Activated CD8-positive, alpha-beta memory T cell treated with anti-CD3 and anti-CD28 coated beads, Interleukin-2, amount 50 U/mL, for 24 hours (primary cell): ENCODE data around the gene SMCO2.

Source experiments
- DNase-seq: peaks from one replicate; pipeline ENCODE4 v3.0.0-alpha.2; 2020; ENCODE audit errors: extremely low read depth

The SMCO2 gene

DNA sequence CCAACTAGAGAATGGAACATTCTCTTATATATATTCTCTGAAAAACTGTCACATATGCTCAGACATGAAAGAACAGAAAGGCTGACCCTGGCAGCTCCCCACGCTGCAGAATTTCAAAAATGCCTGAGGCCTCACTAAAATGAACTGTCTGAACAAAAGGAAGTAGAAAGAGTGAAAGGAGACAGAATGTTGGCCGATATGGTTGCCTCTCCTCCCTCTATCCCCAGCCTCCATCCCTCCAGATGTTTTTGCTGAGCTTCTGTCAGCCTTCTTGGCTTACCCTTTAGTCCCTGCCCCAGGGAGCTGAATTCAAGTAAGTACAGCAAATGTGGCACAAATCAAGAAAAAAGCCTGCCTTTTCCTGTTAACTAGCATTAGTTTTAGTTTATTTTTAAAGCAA lies 6.9 kb downstream of the SMCO2 start:
- DNase-seq, result no peak

DNA sequence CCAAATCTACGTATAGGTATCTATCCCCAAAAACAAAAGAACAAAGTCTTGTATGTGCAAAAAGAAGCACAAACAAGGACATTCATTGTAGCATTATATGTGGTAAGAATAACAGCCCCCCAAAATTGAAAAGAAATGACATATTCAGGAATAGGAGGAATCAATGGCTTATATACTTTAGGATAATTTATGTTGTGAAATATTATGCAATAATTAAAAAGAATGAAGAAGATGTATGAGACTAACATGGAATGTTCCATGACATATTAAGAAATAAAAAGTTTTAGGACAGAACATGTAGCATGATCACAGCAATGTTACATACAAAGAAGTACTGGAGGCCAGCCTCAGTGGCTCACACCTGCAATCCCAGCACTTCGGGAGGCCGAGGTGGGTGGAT lies 9.1 kb downstream of the SMCO2 start:
- DNase-seq, result no peak

DNA sequence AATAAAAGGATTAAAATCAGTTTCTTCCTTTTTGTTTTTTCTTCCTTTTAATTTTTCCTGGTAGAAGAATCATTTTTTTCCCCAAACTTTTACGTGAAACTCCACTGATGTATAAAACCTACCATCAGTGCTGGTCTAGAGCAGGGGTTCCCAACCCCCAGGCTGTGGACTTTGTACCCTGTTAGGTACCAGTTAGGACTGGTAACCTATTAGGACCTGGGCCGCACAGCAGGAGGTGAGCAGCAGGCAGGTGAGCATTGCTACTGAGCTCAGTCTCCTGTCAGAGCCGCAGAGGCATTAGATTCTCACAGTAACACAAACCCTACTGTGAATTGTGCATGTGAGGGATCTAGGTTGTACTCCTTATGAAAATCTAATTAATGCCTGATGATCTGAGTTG lies 10.1 kb downstream of the SMCO2 start:
- DNase-seq, result no peak

DNA sequence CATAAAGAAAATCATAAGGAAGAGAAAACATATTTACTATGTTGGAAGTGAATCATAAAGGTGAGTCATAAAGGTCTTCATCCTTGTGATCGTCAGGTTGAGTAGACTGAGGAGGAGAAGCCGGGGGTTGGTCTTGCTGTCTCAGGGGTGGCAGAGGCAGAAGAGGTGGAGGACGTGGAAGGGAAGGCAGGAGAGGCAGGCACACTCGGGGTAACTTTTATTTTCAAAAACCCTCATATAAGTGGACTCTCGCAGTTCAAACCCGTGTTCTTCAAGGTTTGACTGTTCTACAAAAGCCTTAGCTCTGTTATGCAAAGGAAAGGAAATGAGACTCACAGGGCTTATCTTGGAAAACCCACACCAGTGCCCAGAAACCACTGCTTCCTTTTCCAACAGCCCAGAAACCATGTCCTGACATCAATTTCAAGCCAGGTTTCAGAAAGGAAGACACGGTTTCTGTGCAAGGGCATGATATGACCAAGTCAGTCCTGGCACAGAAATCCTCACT lies 14.0 kb downstream of the SMCO2 start:
- DNase-seq, result no peak

DNA sequence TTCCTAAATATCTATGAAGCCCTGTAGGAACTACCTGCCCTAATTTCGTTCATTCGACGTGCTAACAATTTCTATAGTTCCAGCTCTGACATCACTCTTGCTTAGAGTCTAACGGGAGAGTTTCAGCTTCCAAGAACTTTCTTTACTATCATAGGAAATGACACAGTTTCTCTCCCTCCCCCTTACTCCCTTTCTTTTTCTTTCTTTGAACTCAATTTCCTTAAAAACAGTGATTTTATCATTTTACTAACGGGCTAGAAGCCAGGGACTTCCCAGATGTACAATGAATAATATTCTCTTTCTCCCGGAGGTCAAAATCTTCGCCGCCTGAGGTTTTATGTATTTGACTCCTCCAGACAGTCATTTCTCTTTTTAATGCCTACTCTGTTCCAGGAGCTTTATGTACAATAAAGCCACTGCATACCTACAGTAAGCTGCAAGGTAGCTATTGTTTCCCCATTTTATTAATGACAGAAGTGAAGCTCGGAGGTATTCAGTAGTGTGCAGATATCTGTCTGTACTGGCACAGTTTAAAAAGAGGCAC lies 15.7 kb downstream of the SMCO2 start:
- no peak for DNase-seq

DNA sequence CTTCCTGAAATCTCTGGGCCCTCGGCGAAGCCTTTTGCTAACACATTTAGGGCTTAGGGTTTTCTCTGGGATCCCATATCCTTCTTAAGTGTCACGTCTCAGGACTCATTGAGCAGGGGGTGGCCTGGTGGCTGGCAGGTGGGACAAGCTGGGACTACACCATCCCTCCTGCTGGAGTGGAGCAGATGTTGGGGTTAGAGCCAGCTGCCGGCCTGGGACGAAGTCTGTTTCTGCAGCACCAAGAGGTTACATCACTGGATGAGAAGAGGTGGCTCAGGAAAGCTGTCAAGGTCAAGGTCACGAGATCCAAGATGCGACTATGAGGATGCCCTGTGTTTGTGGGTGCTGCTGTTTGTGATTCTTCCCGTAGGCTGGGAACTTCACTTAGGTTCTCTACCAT lies 16.3 kb downstream of the SMCO2 start:
- DNase-seq, result no peak

DNA sequence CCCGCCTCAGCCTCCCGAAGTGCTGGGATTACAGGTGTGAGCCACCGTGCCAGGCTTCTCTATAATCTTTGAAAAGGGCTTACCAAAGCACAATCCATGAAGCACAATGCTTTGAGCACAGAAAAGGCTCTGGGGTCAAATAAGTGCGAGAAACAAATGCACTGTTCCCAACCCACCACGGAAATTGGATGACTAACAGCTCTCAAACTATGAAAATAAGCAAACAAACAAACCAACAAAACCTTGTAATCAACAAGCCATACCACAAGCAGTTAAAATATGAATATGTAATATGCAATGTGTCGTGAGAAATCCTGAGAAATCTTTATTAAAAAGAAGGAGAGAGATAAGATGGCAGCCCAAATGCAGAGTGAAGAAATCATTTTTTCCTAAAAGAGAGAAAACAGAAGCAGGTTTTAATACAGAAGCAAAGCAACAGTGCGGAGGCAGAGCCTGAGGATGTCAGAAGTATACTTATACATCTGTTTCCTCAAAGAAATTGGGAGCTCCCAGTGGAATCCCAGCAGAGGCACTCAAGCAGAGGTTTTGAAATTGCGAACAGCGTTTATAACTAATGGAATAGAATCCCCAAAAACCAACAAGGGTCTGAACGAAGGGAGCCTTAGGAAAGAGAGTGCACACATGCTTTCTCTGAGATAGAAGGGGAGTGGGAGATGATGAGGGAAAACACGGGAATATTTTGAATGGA lies 17.1 kb downstream of the SMCO2 start:
- DNase-seq, result no peak

DNA sequence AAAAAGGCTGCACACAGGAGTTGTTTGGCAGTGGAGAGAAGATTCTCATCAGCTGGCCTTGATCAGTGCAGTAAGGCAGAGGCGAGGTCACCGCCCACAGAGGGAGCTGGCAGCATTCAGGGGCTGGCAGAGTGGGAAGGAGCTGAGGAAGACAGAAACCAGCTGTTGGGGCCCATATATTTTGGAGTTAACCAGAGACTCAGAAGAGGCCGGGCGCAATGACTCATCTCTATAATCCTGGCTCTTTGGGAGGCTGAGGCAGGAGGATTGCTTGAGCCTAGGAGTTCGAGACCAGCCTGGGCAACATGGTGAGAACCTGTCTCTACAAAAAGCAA lies 17.7 kb downstream of the SMCO2 start:
- DNase-seq, result no peak

DNA sequence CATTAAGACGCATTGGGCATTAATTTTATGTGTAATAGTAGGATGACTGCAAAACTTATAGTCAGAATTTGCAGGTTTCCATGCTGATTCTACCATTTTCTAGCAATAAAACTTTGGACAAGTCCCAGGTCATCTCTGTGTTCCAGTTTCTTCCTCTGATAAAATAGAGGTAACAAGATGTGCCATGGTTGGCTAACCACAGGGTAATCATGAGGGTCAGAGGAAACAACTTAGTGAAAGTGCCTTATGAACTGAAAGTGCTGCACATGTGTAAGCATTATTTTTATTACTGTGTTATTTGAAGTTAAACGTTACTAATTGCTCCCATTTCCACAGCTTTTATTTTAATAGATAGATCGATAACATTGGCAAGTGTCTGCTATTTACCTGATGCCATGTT lies 21.1 kb downstream of the SMCO2 start:
- DNase-seq, result no peak

DNA sequence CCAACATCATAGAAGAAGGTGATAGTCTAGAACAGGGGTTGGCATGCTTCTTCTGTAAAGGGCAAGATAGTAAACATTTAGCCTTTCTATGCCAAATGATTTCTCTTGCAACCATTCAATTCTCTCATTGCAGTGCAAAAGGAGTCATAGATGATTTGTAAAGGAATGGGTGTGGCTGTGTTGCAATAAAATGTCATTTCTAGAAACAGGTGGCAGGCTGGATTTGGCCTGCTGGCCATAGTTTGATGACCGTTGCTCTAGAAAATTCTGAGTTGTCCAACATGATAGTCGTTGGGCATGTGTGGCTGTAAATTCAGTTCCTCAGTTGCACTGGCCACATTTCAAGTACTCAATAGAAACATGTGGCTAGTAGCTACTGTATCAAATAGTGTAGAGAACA lies 21.7 kb downstream of the SMCO2 start:
- no peak for DNase-seq

DNA sequence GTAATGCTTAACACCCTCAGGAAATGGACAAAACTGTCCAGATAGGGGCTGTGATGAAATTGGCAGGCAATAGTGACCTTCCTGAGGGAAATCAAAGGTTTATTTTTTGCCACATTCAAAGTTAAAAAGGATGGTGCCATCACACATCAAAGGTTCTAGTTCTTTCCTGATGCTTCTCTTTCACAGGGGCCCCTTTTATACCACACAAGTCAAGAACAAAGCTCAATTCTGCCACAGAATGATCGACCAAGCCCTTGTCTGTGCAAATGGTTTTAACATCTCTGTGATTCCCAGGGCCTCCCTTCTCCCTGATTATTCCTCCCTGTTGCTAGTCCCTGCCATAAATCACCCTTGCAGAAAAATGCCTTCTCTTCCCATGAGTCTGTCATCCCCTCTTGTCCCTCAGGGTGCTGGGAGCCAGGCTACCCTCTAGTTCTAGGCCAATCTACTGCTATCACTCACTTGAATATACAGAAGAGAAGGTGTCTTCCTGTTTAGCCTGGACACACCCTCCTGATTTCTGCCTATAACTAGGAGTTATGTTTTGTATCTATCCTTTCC lies 22.7 kb downstream of the SMCO2 start:
- DNase-seq, result no peak

DNA sequence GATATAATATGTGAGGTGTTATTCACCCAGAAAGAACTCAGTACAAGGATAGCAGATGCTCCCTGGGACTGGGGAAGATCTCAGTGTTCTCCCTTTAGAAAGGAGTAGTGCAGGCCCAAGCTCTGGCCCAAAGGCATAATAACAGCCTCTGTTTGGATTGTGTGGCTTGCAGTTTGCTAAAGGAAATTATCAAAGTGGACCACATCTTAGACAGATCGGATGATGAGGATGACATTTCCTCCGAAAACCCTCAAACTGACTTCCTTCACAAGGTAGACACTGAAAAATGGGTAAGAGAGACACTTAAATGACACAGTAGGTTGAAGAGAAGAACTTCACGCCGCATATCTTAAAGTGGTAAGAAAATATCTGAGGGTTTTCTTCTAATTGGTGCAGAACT lies 26.1 kb downstream of the SMCO2 start:
- DNase-seq, result no peak

DNA sequence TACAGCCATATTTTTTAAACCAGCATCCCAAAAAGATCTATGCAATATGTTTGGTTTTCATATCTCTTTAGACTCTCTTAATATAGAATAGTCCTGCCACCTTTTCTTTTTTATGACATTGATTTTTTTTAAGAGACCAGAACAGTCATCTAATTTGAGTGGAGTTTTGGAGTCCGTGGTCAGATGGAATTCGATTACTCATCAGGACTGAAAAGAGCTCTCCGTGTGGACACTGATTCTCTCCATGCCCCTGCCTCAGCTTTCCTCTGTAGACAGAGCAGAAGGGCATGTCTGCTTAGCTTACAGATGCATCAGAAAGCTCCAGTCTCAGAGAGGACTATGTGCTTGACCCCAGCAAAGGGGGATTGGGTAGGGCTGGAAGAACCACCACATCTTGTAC lies 27.8 kb downstream of the SMCO2 start:
- DNase-seq, result no peak

DNA sequence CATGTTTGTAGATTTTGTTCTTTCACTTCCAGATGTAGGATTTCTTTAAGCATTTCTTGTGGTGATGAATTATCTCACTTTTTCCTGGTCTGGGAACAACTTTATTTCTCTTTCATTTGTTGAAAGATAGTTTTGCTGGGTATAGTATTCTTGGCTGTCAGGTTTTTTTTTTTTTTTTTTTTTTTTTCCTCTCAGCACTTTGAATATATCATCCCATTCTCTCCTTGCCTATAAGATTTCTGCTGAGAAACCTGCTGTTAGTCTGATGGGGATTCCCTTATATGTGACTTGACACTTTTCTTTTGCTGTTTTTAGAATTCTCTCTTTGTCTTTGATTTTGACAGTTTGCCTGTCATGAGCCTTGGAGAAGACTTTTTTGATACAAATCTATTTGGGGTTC lies 30.5 kb downstream of the SMCO2 start:
- DNase-seq, result no peak

DNA sequence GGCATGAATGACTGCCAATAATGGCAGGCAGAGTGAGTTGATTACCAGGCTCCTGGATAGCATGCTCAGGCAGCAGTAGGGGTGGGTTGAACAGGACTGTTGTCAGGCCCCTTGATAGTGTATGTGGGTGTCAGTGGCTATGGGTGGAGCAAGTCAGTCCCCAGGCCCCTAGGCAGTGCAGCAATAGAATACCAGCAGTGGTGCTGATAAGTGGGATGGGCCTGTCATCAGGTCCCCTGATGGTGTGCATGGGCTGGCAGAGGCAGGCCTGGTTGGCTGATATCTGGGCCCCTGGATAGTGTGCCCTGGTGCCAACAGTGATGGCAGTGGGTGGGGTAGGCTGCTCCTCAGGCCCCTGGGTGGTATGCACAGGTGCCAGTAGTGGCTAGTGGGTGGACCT lies 32.4 kb downstream of the SMCO2 start:
- no peak for DNase-seq

DNA sequence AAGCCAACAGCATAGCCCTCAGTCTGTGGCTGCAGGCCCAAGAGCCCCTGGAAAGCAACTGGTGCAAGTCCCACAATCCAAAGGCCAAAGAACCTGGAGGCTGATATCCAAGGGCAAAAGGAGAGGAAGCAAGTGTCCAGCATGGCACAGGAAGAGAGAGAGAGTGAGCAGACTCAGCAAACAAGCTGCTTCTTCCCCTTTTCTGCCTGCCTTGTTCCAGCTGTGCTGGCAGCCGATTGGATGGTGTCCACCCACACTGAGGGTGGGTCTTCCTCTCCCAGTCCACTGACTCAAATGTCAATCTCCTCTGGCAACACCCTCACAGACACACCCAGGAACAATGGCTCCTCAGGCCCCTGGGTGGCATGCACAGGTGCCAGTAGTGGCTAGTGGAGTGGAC lies 33.5 kb downstream of the SMCO2 start:
- no peak for DNase-seq

DNA sequence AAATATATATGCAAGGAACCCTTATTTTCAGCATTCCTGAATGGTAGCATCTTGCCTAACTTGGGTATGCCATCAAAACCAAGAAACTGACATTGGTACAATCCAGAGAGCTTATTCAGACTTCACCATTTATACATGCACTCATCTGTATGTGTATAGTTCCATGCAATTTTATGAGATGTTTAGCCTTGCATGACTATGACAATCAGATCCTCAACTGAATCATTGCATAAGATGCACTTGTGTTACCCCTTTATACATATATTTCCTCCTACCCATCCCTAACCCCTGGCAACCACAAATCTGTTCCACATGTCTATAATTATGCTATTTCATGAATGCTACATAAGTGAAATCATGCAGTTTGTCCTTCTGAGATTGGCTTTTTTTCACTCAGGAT lies 40.4 kb downstream of the SMCO2 start:
- no peak for DNase-seq

DNA sequence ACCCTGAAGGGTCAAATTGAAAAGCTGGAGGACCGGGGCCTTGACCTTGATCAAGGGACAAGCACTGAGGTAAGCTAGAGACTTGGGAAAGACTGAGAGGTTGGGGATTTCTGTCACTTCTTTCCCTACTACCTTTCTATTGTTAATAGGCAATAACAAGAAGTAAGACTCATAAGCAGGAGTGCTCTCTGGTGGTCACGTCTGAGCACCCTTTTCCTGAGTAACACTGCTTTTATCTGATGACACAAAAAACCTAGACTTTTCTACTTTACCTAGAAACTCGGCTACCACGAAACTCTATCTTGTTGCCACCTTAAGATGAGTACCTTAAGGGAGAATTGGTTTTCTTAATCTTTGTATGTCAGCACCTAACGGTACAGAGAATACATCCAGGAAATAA lies 41.9 kb downstream of the SMCO2 start:
- DNase-seq, result no peak

DNA sequence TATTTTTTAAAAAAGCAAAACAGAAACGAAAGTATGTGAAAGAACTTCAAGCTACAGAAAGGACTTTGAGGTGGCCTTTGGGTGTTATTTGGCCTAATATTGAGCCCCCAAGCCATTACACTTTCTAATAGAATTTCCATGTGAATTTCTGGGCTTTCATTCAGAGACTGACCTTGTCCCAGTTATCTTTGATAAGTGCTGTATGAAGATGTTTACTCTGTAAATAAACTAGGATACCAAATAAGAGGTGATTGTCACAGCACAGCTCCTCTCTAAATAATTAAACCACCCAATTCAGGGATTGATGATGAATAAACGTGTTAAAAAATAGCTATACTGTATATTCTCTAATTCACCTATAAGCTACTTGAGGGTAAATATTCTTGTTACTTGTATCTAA lies 44.7 kb downstream of the SMCO2 start:
- DNase-seq, result no peak

DNA sequence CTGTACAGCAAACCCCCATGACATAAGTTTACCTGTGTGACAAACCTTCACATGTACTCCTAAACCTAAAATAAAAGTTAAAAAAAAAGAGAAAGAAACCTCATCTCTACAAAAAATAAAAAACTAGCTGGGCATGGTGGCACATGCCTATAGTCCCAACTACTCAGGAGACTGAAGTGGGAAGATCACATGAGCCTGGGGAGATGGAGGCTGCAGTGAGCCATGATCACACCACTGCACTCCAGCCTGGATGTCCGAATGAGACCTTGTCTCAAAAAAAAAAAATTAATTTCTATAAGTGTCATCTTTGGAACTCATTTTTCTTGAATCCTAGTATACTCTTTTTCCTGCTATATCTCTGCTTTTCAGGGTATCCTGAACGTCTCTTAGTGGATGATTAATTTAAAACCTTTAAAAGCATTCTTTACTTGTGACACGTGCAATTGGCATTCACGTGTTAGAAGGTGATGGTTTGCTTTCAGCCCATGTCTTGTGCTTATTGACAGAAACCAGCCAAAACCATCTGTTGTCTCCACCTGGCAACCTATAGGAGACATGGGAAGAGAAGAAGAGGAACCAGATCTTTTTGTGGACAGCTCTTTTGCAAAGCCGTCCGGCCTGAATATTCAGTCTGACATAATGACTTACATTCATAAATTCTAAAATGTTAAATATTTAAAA lies 46.9 kb downstream of the SMCO2 start:
- no peak for DNase-seq

DNA sequence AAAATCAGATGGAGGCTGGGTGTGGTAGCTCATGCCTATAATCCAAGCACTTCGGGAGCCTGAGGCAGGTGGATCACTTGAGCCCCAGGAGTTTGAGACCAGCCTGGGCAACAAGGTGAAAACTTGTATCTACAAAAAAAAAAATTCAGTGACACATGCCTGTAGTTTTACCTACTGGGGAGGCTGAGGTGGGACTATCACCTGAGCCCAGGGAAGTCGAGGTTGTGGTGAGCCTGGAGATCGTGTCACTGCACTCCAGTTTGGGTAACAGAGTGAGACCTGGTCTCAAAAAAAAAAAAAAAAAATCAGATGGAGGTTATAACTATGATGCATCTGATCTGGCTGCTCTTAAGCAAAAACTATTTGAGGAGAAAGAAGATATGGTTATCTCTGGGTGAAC lies 50.9 kb downstream of the SMCO2 start:
- no peak for DNase-seq

DNA sequence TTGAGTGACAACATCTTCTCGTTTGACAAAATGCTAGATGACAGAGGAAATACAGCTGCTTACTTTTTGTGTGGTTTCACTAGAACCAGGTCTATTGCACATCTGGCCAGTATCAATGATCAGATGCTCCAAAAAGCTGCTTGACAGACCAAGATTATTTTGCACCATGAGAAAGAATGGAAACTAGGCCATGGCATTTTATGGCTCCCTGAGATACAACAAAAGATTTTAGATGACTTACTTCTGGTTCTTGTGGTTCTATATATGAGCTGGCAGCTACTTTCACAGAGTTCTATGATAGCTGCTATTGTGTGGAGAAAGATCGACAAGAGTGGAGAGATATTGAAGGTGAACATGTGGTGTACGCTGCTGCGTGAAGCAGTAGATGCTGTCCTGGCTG lies 51.6 kb downstream of the SMCO2 start:
- DNase-seq, result no peak

DNA sequence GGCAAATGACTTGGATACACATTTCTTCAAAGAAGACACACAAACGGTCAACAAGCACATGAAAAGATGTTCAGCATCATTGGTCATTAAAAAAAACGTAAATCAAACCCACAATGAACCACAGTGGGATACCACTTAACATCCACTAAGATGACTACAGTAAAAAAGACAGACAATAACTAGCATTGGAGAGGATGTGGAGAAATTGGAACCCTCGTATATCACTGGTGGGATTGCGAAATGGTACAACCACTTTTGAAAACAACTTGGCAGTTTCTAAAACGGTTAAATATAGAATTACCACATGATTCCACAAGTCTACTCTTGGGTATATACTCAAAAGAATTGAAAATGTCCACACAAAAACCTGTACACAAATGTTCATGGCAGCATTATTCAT lies 52.2 kb downstream of the SMCO2 start:
- no peak for DNase-seq
